SK-N-SH treated with all-trans-retinoic acid at 6 μM for 48 hours (cell line): ENCODE data around the gene BMF.

Source experiments
- ATAC-seq: fragments of 200-7000 bp; cut with Tn5 transposase; 3 replicates; pipeline ENCODE4 v1.9.1; 2020; ENCODE audit warnings: mild to moderate bottlenecking, moderate library complexity
- ARNTL ChIP-seq: fragments of 450-650 bp; formaldehyde crosslinking; IDR thresholded peaks from 2 replicates; pipeline ENCODE4 v1.5.0; 2020; ENCODE audit warnings: low read depth, mild to moderate bottlenecking, moderate library complexity, borderline replicate concordance
- BACH2 ChIP-seq: fragments of 250-450 bp; sonication (Bioruptor Pico); IDR thresholded peaks from 2 replicates; pipeline ENCODE4 v1.9.0; 2021; ENCODE audit warnings: mild to moderate bottlenecking, borderline replicate concordance
- CREB5 ChIP-seq: fragments of 250-450 bp; sonication (Bioruptor Pico); IDR thresholded peaks from 2 replicates; pipeline ENCODE4 v1.5.1; 2020; ENCODE audit warnings: low read depth, mild to moderate bottlenecking, moderate library complexity
- CSDC2 ChIP-seq: fragments of 250-450 bp; sonication (Bioruptor Pico); IDR thresholded peaks from 2 replicates; pipeline ENCODE4 v1.5.0; 2020; ENCODE audit warnings: mild to moderate bottlenecking, moderate library complexity
- ESRRG ChIP-seq: fragments of 250-450 bp; sonication (Bioruptor Pico); IDR thresholded peaks from 2 replicates; pipeline ENCODE4 v1.6.1; 2021; ENCODE audit warnings: mild to moderate bottlenecking
- GLIS3 ChIP-seq: fragments of 250-450 bp; sonication (Bioruptor Pico); IDR thresholded peaks from 2 replicates; pipeline ENCODE4 v1.5.0; 2020; ENCODE audit warnings: mild to moderate bottlenecking, moderate library complexity
- ISL1 ChIP-seq: fragments of 250-450 bp; sonication (Bioruptor Pico); IDR thresholded peaks from 2 replicates; pipeline ENCODE4 v2.1.2; 2022; ENCODE audit warnings: mild to moderate bottlenecking, moderate library complexity
- OSR1 ChIP-seq: fragments of 250-450 bp; sonication (Bioruptor Pico); IDR thresholded peaks from 2 replicates; pipeline ENCODE4 v1.8.0; 2022; ENCODE audit warnings: moderate library complexity, mild to moderate bottlenecking, inconsistent platforms
- PPARA ChIP-seq: fragments of 250-450 bp; sonication (Bioruptor Pico); IDR thresholded peaks from 2 replicates; pipeline ENCODE4 v1.5.0; 2020; ENCODE audit warnings: mild to moderate bottlenecking, borderline replicate concordance
- RARB ChIP-seq: fragments of 250-450 bp; sonication (Bioruptor Pico); IDR thresholded peaks from 2 replicates; pipeline ENCODE4 v1.8.0; 2021; ENCODE audit warnings: mild to moderate bottlenecking, moderate library complexity
- SNAI2 ChIP-seq: fragments of 250-450 bp; sonication (Bioruptor Pico); IDR thresholded peaks from 2 replicates; pipeline ENCODE4 v1.5.0; 2020; ENCODE audit warnings: mild to moderate bottlenecking, moderate library complexity
- TCF4 ChIP-seq: fragments of 250-450 bp; sonication (Bioruptor Pico); IDR thresholded peaks from 2 replicates; pipeline ENCODE4 v1.8.0; 2021; ENCODE audit warnings: mild to moderate bottlenecking, moderate library complexity, borderline replicate concordance
- ZC3H10 ChIP-seq: fragments of 250-450 bp; sonication (Bioruptor Pico); IDR thresholded peaks from 2 replicates; pipeline ENCODE4 v1.5.1; 2021; ENCODE audit warnings: mild to moderate bottlenecking, moderate library complexity
- ZFP3 ChIP-seq: fragments of 250-450 bp; sonication (Bioruptor Pico); IDR thresholded peaks from 2 replicates; pipeline ENCODE4 v1.5.0; 2020; ENCODE audit warnings: mild to moderate bottlenecking, moderate library complexity
- ZNF565 ChIP-seq: fragments of 450-650 bp; formaldehyde crosslinking; conservative IDR thresholded peaks from 2 replicates; pipeline ENCODE4 v1.5.0; 2020; ENCODE audit warnings: low read depth, mild to moderate bottlenecking, moderate library complexity
- ZNF70 ChIP-seq: fragments of 450-650 bp; formaldehyde crosslinking; IDR thresholded peaks from 2 replicates; pipeline ENCODE4 v1.5.0; 2020; ENCODE audit warnings: mild to moderate bottlenecking, moderate library complexity
- ZNF8 ChIP-seq: fragments of 450-650 bp; formaldehyde crosslinking; IDR thresholded peaks from 2 replicates; pipeline ENCODE4 v1.5.0; 2020; ENCODE audit warnings: mild to moderate bottlenecking, moderate library complexity
- TF ChIP-seq, protein P1 (sequence below): fragments of 250-450 bp; sonication (Bioruptor Pico); IDR thresholded peaks from 2 replicates; pipeline ENCODE4 v1.5.1; 2021; ENCODE audit warnings: mild to moderate bottlenecking, moderate library complexity
- TF ChIP-seq, protein P2 (sequence below): fragments of 250-450 bp; sonication (Bioruptor Pico); IDR thresholded peaks from 2 replicates; pipeline ENCODE4 v1.5.0; 2020; ENCODE audit warnings: mild to moderate bottlenecking, moderate library complexity

The BMF gene

GRCh38 chr15:40070166-40070557, 38.5 kb downstream of the BMF start (continued):
- TF ChIP-seq, protein P1, sequence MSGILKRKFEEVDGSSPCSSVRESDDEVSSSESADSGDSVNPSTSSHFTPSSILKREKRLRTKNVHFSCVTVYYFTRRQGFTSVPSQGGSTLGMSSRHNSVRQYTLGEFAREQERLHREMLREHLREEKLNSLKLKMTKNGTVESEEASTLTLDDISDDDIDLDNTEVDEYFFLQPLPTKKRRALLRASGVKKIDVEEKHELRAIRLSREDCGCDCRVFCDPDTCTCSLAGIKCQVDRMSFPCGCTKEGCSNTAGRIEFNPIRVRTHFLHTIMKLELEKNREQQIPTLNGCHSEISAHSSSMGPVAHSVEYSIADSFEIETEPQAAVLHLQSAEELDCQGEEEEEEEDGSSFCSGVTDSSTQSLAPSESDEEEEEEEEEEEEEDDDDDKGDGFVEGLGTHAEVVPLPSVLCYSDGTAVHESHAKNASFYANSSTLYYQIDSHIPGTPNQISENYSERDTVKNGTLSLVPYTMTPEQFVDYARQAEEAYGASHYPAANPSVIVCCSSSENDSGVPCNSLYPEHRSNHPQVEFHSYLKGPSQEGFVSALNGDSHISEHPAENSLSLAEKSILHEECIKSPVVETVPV = no peak
- no peak for TF ChIP-seq TCF4
- no peak for TF ChIP-seq CREB5 (CRISPR knock-in tag)
- TF ChIP-seq ZNF8 = no peak

- 0 out of 2 replicates have a peak, but pooled peaks have one; percentile 42 for TF ChIP-seq ZNF565 (CRISPR knock-in tag)
- TF ChIP-seq GLIS3 (CRISPR knock-in tag) = 0 out of 2 replicates have a peak, but pooled peaks have one; percentile 36
- TF ChIP-seq, protein P2, sequence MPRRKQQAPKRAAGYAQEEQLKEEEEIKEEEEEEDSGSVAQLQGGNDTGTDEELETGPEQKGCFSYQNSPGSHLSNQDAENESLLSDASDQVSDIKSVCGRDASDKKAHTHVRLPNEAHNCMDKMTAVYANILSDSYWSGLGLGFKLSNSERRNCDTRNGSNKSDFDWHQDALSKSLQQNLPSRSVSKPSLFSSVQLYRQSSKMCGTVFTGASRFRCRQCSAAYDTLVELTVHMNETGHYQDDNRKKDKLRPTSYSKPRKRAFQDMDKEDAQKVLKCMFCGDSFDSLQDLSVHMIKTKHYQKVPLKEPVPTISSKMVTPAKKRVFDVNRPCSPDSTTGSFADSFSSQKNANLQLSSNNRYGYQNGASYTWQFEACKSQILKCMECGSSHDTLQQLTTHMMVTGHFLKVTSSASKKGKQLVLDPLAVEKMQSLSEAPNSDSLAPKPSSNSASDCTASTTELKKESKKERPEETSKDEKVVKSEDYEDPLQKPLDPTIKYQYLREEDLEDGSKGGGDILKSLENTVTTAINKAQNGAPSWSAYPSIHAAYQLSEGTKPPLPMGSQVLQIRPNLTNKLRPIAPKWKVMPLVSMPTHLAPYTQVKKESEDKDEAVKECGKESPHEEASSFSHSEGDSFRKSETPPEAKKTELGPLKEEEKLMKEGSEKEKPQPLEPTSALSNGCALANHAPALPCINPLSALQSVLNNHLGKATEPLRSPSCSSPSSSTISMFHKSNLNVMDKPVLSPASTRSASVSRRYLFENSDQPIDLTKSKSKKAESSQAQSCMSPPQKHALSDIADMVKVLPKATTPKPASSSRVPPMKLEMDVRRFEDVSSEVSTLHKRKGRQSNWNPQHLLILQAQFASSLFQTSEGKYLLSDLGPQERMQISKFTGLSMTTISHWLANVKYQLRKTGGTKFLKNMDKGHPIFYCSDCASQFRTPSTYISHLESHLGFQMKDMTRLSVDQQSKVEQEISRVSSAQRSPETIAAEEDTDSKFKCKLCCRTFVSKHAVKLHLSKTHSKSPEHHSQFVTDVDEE = peak; percentile 95
- no peak for TF ChIP-seq PPARA
- no peak for TF ChIP-seq RARB (CRISPR knock-in tag)
- TF ChIP-seq SNAI2 (CRISPR knock-in tag) = peak; percentile 82; the same call in 1 of the 2 replicates
- no peak for TF ChIP-seq BACH2 (CRISPR knock-in tag)
- TF ChIP-seq ESRRG (CRISPR knock-in tag) = 0 out of 2 replicates have a peak, but pooled peaks have one; percentile 15
- TF ChIP-seq CSDC2 (CRISPR knock-in tag) = 0 out of 2 replicates have a peak, but pooled peaks have one; percentile 59
- TF ChIP-seq ZC3H10 = no peak
- peak; percentile 25; the same call in 1 of the 2 replicates for TF ChIP-seq TCF4
- no peak for TF ChIP-seq CREB5 (CRISPR knock-in tag)
- TF ChIP-seq ZFP3 (CRISPR knock-in tag) = peak; percentile 69; the same call in 1 of the 2 replicates
- TF ChIP-seq, all 23 proteins: peak for 8
- ATAC-seq = peak; percentile 89
Measured at GRCh38 chr15:40069178-40070165, 39.2 kb downstream of the BMF start.

DNA sequence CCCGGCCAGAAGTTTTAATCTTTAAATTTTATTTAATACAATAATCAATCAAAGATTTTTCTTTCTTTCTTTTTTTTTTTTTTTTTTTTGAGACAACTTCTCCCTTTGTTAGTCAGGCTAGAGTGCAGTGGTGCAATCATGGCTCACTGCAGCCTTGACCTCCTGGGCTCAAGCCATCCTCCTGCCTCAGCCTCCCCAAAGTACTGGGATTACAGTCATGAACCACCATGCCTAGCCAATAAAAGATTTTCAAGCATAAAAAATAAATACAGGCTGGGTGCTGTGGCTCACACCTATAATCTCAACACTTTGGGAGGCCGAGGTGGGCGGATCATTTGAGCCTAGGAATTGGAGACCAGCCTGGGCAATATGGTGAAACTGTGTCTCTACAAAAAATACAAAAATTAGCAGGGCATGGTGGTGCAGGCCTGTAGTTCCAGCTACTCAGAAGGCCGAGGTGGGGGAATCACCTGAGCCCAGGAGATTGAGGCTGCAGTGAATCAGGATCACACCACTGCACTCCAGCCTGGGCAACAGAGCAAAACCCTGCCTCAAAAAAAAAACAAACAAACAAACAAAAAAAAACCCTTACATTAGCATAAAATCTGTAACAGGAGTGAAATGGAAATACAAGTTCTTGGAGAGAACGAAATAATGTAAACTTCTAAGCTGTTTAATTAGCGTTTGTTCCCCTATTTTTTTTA, 40.6 kb downstream of the BMF start:
- ATAC-seq = no peak
- TF ChIP-seq OSR1 (CRISPR knock-in tag) = no peak
- TF ChIP-seq GLIS3 (CRISPR knock-in tag) = no peak
- TF ChIP-seq ZC3H10 = no peak
- TF ChIP-seq TCF4 = no peak
- TF ChIP-seq BACH2 (CRISPR knock-in tag) = no peak
- TF ChIP-seq ARNTL (CRISPR knock-in tag) = no peak
- no peak for TF ChIP-seq ZNF70 (CRISPR knock-in tag)
- no peak for TF ChIP-seq RARB (CRISPR knock-in tag)
- no peak for TF ChIP-seq ZNF8
- TF ChIP-seq ISL1 (CRISPR knock-in tag) = no peak
- TF ChIP-seq ZNF565 (CRISPR knock-in tag) = no peak
- TF ChIP-seq ESRRG (CRISPR knock-in tag) = no peak
- TF ChIP-seq ZFP3 (CRISPR knock-in tag) = no peak
- TF ChIP-seq, protein P1 = no peak
- TF ChIP-seq, protein P2 = no peak
- TF ChIP-seq CREB5 (CRISPR knock-in tag) = no peak
- no peak for TF ChIP-seq SNAI2 (CRISPR knock-in tag)
- TF ChIP-seq PPARA = no peak
